GM18861 (cell line): ENCODE data around the gene MYADML2.

ENCODE experiments used
- ATAC-seq: cut with Tn5 transposase; IDR thresholded peaks from one replicate; pipeline ENCODE4 v1.9.1; 2021; ENCODE audit not compliant: unreplicated experiment

The MYADML2 gene

GRCh38 chr17:81926451-81927151 lies 20.4 kb downstream of the MYADML2 start:
- ATAC-seq = peak; percentile 11

GRCh38 chr17:81925860-81926450 lies 21.1 kb downstream of the MYADML2 start:
- ATAC-seq = no peak

GRCh38 chr17:81924557-81925532 lies 22.2 kb downstream of the MYADML2 start:
- ATAC-seq = no peak

- no peak for ATAC-seq
These were observed 23.5 kb downstream of the MYADML2 start for GRCh38 chr17:81923302-81924260.

GRCh38 chr17:81922566-81923301 lies 24.3 kb downstream of the MYADML2 start:
- no peak for ATAC-seq

- ATAC-seq = no peak
These were observed 25.0 kb downstream of the MYADML2 start for GRCh38 chr17:81921996-81922565.

- no peak for ATAC-seq
These were observed 25.5 kb downstream of the MYADML2 start for GRCh38 chr17:81921537-81921862.

- no peak for ATAC-seq
These were observed 26.2 kb downstream of the MYADML2 start for GRCh38 chr17:81920612-81921536.

GRCh38 chr17:81918832-81919545 lies 28.0 kb downstream of the MYADML2 start:
- ATAC-seq = no peak

- ATAC-seq = peak; percentile 4
These were observed 28.7 kb downstream of the MYADML2 start for GRCh38 chr17:81918333-81918669.

- ATAC-seq = peak; percentile 50
These were observed 29.3 kb downstream of the MYADML2 start, which contains the start of gene SIRT7 for GRCh38 chr17:81917565-81918332. Gene SIRT7, minus strand, starts transcription at chr17:81918176. Its CDS starts 45 bp downstream, at chr17:81918131.

GRCh38 chr17:81916234-81917001 lies 30.6 kb downstream of the MYADML2 start:
- no peak for ATAC-seq

- ATAC-seq = no peak
These were observed 31.7 kb downstream of the MYADML2 start for GRCh38 chr17:81915331-81915730.

- no peak for ATAC-seq
These were observed 32.8 kb downstream of the MYADML2 start for GRCh38 chr17:81914103-81914850.

GRCh38 chr17:81913394-81914102 lies 33.5 kb downstream of the MYADML2 start:
- ATAC-seq = no peak
